A549 (cell line): ENCODE data around the gene CMIP.

ENCODE experiments used
- EP300 ChIP-seq, 2 experiments: fragments of >200 bp; sonication (Bioruptor Twin); formaldehyde crosslinking; IDR thresholded peaks; 2 replicates in 1 of 2; 3 replicates in 1 of 2; pipeline ENCODE4 v1.6.1; 2016 to 2017
- PHF8 ChIP-seq: fragments of 200-600 bp; sonication (generic); IDR thresholded peaks from 2 replicates; pipeline ENCODE4 v1.6.1; 2016; ENCODE audit warnings: low read depth, mild to moderate bottlenecking, antibody characterized with exemption, moderate library complexity, borderline replicate concordance
- TF ChIP-seq, protein P1 (sequence below): IDR thresholded peaks from 2 replicates; pipeline ENCODE4 v1.6.1; 2012

DNA sequence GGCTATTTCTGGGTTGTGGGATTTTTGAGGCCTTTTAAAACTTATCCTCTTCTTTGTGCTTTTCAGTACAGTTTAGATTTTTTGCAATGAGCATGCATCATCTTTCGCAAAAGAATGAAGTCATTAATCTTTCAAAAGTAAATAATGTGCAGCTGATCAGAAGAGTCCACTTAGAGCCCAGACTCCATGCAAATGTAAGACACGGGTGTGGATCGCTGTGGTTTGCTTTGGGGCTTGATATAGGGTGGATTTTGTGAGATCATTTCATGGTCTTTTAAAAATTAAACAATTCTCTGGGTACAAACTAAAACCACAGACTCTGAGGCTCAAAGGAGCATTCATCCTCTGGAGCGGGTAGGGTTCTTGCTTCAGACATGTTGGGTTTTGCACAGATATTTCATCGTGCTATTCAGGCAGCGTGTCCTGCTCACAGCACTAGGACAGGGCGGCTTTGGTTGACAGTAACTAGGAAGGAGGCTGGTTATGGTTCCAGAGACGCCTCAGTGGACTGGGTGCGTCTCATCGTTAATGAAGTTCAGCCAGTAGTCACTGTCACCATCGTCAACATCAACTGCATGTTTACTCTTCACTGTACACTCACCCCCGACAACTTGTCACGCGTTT, 205.1 kb downstream of the CMIP start:
- TF ChIP-seq EP300 (IDR thresholded peaks at IDR 0.05) (no peak), PHF8 (no peak)
- TF ChIP-seq, protein P1, sequence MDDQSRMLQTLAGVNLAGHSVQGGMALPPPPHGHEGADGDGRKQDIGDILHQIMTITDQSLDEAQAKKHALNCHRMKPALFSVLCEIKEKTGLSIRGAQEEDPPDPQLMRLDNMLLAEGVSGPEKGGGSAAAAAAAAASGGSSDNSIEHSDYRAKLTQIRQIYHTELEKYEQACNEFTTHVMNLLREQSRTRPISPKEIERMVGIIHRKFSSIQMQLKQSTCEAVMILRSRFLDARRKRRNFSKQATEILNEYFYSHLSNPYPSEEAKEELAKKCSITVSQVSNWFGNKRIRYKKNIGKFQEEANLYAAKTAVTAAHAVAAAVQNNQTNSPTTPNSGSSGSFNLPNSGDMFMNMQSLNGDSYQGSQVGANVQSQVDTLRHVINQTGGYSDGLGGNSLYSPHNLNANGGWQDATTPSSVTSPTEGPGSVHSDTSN, result no peak
